ENCODE data around the gene RXRG.
"Not testable (repeated sequence)": the region's sequence is repeated elsewhere in the genome, so short reads cannot be mapped to it uniquely, and the experiment has no call there.

RXRG gene

DNA sequence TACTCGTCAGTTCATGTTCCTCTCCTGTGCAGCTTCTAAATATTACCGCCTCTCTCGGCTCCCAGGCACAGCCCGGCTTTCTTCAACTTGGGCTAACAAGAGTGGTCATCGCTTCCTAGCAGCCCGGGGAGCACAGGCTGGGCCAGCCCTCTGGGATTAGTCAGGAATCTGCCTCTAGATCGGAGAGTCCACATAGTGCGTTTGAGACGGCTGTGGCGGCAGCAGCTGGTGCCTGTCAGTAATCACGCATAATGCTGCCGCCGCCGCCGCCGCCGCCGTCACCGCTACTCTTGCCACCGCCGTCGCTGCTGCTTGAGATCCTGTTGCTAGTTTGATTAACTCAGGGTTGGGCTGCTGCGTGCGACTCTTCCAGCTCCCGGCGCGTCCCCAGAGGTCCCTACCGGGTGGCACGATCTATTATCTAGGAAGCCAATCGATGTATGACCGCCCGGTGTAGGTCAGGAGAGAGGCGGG is at the start of gene RXRG:
RXRG (minus strand) TSS at position 230 of the 474 bp plus-strand sequence. CDS start 233 bp downstream, outside the sequence.
- DNase-seq = peak; percentile 93

DNA sequence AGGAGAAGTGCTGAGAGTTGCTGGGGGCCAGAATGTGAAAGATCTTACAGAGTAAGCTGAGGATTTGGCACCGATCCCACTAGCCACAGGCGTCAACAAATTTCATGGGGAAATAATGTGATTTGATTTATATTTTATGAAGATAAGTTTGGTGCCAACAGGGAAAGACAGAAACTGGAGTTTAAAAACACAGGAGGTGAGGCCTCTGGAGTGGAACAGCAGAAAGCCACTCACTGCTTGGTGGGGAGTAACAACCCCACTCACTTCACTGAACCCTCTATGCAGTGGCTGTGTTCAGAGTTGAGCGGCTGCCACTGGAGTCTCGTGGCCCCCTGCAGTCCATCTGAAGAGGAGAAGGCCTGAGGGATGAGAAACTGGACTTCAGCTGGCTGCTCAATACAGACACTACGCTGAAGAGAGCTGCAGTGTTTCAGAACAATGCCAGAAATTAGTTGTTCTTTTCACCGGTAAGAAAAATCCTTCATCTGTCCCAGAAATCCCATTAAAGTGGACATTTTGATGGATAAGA is 48.0 kb upstream of the RXRG start:
- no peak for DNase-seq

DNA sequence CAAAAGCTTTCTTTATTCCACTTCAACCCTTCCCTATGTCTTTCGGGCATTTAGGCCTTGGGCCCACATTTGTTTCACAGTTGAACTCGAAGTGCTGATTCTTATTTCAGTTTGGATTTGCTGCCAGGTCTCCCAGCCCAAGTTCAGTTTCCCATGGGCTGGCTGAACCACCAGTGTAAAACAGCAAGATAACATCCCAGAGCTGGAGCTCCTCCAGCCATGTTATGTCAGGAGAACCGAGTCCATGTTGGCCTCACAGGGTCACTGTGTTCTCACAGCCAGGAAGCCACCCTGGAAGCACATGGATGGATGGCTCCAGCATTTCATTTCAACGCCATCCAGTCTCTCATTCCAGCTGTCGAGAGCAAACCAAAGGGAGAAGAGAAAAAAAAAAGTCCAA is 45.2 kb upstream of the RXRG start:
- DNase-seq = no peak

DNA sequence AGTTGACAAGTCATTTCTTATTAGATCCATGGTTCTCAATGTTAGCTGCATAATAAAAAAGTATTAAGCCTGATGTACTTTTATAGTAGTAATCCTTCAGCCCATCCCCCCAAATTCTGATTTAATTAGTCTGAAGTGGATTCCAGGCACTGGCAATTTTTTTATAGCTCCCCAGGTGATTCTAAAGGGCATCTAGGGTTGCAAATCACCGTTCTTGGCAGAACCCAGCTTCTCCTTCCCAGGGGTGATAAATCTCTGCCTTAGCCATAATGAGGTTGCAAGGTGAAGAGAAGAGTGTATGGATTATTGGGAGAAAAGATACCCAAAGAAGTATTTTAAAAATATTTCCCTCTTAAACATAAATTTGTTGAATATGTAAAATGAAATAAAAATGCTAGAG is 43.0 kb upstream of the RXRG start:
- no peak for DNase-seq

DNA sequence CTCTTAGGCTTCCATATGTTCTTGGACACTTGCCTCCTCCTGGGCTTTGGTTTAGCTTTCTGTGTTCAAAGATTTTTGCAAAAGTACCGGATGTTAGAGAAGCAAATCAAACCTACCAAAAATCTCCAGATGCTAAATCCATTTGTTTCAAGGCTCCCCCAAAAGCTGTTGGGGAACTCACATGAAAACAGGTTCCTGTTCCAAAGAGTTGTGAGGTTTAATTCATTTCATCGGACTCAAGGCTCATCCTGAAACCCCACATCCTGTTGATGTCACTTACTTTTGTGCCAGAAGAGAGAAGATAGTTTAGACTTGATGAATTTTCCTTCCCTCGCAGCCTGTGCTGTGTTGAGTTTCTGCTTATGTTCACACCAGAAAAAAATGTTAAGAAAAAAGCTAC is 41.7 kb upstream of the RXRG start:
- DNase-seq = no peak

DNA sequence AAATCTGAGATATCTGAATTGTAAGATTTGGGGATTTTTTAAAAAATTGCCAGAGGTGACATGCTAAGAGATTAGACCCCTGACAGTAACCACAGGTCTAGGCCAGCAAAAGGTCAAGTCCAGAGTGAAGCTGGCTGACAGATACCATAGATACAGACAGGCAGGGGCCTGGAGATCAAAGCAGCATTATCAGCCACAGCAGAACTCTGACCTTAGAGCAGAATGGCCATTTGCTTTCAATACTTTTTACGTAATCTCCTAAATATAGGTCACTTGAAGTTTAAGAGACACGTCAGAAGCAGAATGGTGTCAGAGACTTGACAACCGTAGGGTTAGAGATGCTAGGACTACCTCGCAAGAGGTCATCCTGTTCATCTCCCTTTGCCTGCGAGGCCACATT is 40.8 kb upstream of the RXRG start:
- DNase-seq = no peak

DNA sequence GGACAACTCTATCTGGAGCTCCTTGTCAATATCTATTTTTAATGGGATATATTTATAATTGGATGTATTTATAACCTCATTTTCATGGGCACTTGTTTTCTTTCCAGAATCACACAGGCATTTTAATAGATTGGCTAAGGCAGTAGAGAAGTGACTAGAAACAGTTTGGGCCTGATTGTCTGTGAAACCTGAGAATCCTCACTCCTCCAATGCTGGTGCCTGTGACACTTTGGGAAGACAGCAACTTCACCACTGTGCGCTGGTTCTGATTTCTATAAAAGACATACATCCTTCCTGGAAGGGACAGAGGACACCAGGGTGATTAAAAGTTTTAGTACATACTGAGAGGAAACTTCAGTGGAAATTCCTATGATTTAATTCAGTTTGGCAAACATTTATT is 39.6 kb upstream of the RXRG start:
- DNase-seq = no peak

DNA sequence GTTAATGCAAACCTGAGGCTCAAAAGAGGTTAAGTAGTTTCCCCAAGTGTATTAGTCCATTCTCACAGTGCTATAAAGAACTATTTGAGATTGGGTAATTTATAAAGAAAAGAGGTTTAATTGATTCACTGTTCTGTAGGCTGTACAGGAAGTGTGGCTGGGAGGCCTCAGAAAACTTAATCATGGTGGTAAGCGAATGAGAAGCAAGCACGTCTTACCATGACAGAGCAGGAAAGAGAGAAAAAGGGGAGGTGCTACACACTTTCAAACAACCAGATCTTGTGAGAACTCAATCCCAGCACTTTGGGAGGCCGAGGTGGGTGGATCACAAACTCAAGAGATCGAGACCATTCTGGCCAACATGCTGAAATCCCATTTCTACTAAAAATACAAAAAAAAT is 38.5 kb upstream of the RXRG start:
- no peak for DNase-seq

DNA sequence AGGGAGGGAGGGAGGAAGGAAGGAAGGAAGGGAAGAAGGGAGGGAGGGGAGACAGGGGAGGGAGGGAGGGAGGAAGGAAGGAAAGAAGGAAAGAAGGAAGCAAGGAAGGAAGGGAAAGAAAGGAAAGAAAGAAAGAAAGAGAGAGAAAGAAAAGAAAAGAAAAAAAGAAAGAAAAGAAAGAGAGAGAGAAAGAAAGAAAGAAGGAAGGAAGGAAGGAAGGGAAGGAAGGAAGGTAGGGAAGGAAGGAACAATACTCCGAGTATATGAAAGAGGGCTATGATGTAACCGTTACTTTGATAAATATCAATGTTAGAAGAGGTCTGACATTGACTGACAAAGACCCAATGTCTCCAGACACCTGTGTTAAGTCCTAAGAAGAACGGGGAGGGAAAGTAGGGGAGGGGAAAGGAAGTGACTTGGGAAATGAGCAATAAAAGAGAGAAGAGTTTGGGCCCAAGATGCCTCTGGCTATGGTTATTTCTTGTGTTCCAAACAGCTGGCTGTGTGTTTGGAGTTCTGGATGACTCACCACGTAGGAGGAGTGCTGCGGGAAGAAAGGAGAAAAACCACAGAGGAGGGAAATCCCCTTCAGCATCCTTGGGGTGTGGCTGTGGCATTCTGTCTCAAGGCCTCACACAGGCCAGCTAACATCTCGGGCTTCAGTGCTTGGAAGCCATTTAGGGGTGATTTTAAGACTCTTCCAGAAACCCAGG is 37.0 kb upstream of the RXRG start:
- DNase-seq = no peak

DNA sequence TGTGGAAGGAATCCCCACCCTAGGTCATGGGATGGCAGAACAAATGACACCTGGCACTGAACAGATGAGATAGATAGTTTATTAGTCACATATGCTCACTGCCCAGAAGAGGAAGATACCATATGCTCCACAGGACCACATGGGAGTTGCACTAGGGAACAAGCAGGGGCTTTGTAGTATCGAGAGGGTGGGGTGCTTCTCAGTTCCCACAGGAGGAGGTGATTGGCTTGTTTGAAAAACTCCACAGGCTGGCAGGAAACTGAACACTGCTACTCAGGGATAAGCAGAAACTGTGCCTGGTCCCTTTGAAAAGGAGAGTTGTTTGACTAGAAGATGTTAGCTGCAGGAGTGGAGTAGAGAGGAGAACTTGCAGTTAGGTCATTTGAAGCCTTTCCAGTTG is 31.9 kb upstream of the RXRG start:
- no peak for DNase-seq

DNA sequence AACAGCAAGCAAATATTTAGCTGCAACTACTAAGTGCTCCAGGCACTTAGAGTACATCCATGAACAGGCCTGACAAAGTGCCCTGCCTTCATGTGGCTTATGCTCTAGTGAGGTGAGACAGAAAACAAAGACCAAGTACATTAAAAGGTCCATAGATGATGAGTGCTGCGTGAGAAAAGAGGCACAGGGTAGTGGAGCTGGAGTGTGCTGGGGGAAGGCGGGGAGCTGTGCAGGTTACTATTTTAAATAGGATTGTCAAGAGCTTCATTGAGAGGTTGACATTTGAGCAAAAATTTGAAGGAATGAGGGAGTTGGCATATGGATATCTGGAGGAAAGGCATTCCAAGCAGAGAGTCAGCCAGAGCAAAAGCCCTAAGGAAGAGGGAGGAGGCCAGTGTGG is 29.3 kb upstream of the RXRG start:
- no peak for DNase-seq

DNA sequence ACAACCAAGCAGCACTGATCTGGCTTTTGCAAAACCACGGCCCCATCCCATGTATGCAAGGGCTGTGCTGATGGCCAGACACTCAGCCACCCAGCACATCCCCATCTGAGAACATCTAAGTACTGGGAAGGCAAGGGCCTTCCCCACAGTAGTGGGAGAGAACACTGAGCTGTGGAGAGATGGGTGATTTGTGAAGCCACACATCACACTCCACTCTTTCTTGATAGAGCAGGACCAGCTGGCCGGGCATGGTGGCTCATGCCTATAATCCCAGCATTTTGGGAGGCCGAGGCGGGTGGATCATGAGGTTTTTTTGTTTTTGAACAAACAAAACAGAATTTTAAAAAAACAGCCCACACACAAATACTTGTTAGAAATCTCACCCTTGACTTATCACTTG is 28.2 kb upstream of the RXRG start:
- no peak for DNase-seq

DNA sequence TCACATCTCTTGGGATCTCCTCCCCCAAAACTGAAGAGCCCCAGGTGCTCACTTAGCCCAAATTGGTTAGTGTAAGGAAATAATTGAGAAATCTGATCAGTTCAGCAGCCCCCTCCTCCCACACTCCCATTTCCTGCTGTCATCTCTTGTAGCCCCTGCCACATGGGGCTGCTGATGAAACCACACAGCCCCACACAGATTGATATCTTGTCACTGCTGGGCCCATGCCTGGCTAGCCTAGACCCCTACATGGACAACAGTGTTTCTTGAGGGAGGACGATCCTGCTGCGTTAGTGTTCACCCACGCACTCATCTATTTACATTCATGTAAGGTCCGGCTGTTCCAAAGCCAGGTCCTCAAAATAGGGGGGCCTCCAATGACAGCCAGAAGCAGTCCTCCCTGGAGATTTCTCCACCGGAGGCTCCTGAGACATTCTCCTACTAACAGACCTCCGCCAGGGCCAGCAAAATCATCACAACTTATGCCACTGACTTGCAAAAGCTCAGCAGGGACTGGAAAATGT is 23.9 kb upstream of the RXRG start:
- DNase-seq = peak; percentile 9

DNA sequence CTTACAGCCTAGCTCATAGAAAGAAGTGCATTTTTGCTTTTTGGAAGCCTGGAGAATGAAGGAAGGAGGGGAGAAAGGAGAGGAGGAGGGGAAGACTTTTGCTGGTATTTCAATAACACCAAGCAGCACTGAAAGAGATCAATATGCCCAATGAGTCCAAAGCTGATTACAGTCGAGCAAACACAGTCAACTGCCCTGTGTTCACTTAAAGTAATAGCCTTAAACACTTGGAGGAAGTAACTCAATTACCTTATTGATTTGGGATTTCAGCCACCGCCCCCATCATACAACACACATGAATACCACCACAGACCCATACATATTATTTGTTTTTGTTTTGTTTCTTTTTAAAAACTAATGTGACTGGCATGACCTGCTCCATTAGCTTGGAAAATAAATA is 23.3 kb upstream of the RXRG start:
- DNase-seq = peak; percentile 40

DNA sequence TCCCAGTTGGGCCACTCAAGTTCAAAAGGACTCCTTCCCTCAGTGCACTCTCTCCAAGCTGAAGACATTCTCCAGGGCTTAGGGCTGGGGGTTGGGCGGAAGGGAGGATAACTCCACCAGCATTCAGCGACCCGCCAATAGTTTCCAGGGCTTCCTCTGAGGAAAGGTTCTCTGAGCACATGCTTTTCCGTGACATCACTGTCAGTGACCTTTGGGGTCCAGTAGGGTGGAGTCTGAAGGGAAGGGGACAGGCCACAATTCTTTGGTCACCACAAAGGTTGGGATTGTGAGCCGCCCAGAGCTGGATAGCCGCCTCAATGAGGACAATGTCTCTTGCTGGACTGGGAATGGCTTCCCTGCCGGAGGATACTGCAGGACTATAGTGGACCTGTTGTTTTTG is 22.8 kb upstream of the RXRG start:
- peak; percentile 25 for DNase-seq

DNA sequence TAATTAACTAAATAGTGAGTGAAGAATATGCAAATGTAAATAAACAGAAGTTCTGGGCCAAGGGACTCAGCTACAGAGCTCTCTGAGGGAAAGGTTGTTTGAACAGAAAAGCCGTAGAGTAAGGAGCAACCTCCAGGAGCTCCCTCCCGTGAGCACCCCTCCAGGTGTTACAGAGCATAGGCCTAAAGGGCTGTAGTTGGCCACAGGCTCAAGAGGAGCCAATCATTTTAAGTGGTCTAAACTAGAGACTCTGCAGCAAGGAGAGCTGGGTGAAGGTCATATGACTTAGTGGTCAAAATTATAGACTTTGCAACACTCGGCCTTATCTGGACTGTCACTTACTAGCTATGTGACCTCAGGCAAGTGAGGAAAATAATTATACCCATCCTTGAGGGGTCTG is 19.1 kb upstream of the RXRG start:
- no peak for DNase-seq

DNA sequence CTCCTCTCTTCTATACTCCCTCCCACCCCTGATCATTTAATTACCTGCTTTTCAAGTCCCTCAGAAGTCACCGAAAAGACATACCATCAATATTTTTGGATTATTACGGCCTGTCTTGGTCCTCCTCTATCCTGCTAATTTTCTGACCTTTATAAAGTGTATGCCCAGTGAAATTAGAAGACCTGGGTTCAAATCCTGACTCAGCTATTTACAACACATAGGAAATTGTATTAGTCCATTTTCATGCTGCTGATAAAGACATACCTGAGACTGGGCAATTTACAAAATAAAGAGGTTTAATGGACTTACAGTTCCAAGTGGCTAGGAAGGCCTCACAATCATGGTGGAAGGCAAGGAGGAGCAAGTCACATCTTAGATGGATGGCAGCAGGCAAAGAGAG is 14.8 kb upstream of the RXRG start:
- DNase-seq = not testable (repeated sequence)

DNA sequence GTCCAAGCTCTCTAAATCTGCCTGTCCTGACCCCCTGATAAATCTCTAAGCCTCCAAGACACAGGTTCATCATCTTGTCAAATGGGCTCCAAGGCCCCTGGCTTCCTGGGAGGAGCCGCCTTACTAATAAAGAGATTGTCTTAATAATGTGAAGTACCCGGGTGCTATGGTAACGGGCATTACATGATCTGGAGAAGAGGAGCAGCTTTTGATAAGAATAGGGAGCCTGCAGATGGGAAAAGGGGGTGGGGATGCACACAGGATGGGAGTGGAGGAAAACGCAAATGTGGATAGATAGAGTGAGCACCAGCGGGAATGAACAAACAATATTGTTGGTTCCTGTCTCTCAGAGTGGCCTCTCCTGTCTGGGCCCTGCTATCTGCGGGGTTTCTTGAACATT is 11.9 kb upstream of the RXRG start:
- no peak for DNase-seq

DNA sequence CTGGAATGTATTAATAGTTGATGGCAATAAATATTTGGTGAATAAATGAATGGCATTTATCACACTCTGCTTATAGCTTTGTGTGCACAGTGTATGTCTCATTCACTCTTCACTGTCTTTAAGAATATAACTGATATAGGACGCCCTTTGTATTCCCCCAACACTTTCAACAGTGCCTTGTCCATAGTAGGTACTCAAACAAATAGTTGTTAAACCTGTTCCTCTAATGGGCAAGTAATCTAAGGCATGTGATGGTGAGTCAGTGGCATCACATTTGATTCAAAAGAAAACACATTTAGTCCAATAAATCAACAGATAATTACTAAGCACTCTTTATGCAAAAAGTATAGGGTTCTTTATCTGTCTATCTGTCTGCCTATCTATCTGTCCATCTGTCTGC is 11.2 kb upstream of the RXRG start:
- no peak for DNase-seq

DNA sequence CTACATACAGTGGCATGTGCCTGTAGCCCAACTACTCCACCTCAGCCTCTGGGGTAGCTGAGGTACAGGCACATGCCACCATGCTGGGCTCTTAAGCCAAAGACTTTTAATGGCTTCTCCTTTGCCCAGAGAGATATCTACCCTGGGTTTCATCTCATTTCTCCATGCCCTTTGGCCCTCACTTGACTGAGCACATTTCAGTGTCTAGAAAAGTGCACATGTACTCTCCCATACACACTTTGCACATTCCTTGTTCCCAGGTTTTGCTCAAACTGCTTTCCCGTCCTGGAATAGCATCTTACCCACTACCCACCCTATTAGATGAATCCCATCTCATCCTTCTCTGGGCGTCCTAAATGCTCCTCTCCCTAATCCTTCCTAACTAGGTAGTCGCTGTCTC is 10.2 kb upstream of the RXRG start:
- no peak for DNase-seq

DNA sequence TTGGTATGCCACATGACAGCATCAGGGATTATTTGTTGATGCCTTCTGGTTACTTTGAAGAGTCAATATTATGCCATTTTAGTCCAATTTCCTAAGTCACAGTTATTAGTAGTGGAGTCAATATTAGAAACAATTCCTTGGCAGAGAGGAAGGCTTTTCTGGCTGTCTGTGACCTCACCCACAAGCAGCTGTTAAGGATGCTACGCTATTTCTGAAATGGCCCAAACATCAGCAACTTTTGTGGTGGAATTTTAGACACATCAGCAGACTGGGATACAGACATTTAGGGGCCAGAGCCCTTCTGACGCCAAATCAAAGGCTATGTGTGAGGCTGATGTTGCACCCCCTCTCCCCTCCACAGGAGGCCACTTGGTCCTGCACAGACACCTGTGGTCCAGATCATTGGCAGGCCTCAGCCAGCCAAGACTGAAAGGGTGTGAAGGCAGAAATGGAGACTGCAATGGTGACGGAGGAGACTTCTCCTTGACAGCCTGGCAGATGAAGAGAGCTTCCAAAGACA is 9.2 kb upstream of the RXRG start:
- DNase-seq = no peak

DNA sequence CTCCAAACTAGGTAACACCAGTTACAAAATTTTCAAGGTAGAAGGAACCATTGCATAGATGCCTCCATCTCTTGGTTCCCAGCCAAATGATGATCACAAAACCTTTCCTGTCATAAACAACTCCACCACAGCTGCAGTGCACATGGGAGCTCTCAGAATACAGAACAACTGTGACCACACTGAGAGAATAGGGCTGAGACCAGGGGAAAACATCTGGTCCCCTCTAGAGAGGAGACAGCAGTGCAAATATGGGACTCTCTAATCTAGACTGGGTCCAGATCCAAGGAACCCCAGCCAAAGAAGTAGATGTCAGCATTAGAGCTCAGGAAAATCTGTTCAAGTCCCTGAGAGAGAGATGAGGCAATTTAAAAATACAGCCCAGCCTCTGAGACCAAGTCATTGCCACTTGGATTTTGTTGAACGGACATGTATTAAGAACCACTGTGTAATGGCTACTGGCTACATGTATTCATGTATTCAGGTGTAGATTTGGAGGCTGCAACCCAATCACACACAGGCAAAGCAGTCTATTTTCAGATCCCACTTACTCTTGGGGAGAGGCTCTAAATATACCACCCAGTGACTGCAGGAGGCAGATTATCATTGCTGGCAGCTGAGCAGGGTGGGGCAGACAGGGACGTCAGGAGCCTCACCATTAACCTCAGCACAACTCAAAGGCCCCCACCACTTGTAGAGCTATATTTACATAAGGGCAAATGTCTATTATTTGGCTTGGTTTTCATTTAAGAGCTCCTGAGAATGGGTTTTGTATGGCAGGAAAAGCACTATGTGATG is 7.6 kb upstream of the RXRG start:
- no peak for DNase-seq

DNA sequence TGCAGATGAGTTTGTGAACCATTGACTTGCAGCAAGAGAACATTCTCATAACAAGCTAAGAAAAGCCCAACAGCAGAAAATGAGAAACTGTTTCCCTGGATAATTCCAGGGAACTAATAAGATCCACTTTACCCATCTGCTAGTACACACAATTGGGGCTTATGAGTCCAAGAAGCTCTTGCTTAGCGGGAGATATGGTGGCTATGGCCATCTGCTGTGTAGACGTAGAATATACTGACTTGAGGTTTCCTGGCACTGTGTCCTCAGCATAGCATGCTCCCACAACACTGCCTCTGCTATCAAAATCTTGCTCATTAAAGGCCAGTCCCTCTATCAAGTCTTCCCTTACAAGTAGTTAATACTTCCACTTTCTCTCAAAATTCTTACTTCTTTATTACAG is 6.8 kb upstream of the RXRG start:
- DNase-seq = no peak

DNA sequence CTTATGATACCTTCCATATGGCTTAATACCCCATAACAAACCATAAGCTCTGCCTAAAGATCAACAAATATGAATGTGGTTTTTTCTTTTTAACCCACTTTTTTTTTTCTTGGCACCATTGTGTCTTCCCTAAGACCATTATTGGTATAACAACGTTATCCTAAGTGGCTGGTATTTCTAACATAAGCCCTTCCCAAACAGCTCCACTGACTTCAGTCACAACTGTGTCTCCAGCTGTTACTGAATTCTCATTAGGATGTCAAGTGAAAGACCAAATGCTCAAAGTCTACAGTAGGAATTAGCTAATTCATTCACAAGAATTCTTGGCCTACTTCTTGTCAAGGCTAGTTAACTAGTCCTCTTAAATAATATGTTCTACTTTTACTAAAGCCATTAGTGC is 4.2 kb upstream of the RXRG start:
- no peak for DNase-seq

Data from eye (tissue), 1 donor.